Bone marrow (tissue), 2 donors: ENCODE results near the gene CCDC34.

Source experiments
- DNase-seq, 2 donors: peaks; one replicate each; lab custom pipeline; 2025; lab: John Stamatoyannopoulos, UW

Gene CCDC34

DNA sequence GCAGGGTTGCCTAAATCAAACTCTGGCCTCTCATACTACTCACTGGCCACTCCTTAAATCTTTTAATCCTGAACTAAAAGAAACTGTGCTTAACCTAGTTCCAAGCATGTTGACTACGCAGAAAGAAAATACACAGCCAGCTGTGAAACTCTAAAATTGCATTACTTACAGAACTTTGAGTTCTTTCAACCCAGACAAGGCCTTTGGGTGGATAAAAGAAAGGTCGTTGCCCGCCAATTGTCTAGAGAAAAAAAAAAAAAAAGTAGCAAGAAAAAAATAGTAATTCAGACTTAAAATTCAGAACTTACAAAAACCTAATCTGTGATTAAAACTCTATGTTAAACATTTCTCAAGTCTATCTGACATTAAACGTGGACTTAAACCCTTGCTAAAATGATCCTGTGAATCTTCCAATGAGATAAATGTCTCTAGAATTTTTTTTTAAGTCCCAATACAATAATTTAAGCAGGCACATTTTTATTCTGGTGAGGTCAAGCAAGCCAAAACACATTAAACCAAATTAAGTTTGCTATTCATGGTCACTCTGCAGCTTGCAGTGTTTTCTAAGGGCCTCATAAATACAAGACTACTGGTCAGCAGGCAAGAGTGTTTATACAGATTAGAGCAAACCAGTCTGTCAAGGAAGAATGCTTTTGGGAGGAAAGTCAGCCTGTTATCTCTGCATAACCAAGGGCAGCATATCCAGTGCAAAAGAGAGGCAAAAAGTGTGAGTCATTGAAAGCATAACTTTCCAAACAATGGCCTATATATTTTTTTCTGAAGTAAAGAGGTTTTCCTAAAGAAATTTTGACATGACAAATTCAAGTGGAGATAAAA is 29.5 kb upstream of the CCDC34 start:
- DNase-seq, result no peak

DNA sequence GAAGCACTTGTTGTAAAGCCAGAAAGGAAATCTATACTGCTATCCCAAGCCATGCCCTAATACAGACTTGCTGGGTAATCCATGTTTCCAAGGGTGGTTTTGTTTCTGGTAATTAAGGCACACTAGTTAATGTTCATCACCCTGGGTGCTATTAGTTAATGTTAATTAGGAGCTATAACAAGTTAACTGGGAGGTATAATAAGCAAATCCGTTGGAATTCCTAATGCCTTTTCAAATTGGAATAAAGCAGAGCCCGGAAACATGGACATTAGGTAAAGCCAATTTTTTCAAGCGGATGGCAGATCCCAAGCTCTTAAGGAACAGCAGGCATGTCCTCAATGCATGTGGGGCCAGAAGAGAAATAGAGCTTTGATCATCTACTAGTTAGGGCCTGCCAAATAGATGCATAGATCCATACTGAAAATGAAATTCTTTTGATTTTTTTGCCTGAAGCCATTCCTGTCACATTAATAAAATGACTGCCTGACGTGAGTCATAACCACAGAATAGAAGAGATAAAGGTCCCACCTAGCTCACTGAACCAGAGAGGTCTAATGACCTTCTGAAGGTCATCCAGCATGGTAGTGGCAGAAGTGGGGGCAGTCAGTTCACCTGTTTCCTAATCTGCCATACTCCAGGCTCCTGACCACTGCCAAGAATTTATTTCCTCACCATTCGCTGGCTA is 28.5 kb upstream of the CCDC34 start:
- no peak for DNase-seq

DNA sequence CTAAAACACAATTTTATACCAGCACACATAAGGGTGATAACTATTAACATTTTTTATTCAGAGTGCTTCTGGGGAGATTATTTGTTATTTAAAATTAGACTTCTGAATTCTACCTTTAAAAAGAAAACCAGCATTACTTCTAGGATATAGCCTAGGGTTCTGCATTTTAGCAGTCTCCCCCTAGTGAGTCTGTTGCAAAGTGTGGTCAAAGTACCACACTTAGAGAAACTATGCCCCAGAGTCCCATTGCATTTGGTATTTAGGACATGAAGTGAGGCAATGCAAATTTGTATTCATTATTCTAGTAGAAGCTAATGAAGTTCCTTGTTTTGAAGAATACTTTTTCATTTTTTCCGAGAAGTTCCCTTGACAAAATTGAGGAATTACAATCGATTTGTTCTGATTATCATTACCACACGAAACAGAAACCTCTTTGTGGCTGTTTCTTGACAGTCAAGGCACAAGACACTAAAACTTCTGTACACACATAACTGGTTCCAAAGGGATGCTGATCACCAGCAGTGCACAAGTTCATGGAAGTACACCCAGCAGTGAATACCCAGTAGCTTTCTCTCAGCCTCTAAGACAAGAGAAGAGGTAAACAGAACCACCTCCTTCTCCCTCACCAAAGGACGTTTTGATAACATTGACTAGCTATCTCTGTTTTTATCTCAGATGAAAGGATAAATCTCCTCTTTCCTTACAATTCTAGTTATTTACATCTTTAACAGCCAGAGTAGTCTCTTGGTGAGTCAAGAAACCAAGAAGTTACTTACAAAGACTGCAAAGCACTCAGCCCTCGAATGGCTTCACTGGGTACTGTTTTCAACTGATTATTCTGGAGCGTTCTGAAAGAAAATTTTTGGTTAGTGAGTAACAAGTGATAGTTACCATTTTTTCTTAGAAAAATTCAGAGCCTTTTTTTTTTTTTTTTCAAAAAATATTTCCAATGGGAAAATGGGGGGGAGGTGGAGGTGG is 27.6 kb upstream of the CCDC34 start:
- DNase-seq, result no peak

DNA sequence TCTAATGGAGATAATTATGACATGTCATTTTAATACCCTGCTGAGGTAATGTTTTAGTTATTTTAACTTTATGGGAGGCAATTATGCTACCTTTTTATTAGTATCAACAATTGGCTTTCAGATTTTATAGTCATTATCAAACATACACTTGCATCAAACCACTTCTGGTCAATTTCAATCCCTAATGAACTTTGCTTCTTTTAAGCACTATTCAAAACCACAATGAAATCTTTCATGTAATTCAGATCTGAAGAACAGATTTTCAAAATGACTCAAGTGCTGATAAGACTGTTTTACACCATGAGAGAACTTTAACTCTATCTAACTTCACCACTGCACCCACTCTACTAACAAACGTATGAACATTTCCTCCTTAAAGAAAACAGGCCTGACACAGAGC is 25.9 kb upstream of the CCDC34 start:
- no peak for DNase-seq

DNA sequence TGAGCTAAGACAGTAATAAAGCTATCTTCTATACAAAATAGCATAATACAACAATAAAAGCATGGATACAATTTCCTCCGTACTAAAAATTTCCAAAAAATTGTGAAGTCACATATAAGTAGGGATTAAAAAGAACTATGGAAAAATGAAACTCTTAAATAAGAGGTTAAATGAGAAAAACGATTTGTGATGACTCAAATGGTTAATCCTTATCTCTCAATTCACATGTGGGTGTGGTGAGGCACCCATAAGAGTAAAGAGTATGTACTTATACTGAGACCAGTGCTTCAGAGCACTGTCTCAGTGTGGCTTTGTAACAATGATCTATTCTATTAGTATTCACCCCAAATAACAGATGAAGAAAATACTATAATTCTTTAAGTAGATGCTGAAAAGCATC is 25.0 kb upstream of the CCDC34 start:
- DNase-seq, result no peak

DNA sequence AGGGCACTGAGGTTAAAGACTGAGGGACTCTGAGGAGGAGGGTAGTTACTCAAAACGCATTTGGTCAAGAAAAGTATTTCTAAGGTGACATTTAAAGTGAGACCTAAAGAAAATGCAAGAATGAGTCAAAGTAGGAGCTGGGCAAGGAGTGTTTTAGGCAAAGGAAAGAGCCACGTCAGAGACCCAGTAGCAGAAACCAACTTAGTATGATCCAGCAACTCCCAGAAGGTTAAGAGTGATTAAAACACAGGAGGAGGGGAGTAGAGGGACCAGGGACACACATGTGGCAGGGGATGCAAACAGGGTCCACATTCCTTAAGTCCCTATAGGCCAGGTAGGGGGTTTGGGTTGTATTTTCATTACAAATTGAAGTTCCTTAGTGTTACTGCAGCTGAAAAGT is 24.3 kb upstream of the CCDC34 start:
- no peak for DNase-seq

DNA sequence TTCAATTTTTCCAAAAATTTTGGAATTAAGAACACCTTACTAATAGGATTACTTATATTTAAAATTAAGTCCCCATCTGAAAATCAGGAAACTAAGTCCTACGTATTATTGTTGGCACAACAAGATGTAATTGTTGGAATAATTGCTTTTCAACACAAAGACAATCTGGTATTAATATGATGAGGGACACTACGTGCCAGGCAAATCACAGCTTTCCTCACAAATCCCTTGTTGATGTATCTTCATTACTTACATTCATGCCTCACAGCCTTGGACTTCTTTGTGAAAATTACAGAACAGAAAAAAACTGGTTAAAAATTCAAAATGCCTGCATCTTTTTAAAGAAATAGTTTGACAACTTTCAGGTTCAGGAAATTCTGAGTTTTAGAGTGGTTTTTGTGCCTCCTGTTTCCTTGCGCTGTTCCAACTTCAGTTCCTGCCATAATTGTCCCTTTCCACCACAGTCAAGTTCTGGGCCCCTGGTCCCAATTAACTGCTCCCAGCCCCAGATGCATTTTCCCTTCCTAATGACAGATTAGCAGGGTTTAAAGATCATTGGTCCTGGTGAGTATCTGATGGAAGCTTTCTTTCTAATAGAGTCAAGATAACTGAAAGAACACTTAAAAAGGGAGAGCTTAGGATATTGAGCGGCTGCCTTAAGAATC is 23.3 kb upstream of the CCDC34 start:
- no peak for DNase-seq

DNA sequence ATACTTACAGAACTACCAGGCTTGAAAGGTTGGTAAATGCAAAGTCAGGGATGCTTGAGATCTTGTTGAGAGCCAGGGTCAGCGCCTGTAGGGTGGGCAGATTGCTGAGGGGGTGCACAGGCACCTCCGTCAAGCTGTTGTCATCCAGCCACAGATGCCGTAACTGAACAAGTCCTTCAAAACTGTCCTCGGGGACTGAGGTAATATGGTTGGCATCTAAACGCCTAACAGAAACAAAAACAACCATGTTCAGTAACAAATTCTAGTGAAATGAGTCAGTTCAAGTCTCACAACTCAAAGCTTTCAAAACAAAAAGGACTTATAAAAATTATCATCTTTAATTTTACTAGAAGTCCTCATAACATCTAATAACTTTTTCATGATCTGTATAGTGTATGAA is 22.2 kb upstream of the CCDC34 start:
- no peak for DNase-seq

DNA sequence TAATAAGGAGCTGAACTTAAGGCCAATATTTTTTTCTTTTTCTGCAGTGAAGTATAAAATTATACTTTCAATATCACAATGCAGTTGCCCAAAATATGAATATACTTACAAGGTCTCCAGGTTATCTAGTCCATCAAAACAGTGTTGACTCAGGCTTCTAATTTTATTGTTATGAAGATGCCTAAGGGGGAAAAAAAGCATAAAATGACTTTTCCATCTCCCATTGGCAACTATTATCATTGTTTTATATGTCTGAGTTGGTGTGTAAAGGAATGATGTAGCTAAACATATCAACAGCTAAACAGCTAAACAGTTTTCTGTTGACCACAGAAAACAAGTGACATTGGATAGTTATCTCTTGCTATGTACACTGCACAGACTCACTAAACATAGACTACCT is 21.2 kb upstream of the CCDC34 start:
- no peak for DNase-seq

DNA sequence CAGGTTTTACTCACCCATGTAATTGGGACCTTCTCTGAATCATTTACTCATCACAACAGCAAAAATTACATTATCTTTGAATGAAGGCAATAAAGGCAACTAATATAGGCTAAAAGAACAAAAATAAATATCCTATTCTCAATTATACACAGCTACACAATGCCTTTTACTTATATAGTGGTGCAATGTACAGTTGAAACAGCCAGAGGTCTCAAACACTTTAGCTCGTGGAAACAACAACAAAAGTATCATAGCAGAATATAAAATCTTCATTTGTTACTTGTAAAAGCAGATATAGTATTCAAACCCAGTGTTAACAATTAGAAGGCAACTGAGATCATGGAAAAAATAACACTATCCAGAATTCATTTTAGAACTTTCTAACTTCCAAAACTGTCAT is 20.6 kb upstream of the CCDC34 start:
- DNase-seq, result no peak

DNA sequence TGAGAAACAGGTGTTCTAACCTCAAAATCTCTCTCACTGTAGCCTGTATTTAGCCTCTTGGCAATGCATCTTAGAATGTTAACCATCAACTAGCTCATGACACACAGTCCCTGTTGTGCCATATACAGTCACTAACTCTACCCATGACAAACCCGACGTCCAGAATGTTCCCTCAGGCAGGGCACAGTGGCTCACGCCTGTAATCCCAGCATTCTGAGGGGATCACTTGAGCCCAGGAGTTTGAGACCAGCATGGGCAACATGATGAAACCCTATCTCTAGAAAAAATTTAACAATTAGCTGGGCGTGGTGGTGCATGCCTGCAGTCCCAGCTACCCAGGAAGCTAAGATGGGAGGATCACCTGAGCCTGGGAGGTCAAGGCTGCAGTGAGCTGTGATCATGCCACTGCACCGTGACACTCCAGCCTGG is 18.2 kb upstream of the CCDC34 start:
- no peak for DNase-seq

DNA sequence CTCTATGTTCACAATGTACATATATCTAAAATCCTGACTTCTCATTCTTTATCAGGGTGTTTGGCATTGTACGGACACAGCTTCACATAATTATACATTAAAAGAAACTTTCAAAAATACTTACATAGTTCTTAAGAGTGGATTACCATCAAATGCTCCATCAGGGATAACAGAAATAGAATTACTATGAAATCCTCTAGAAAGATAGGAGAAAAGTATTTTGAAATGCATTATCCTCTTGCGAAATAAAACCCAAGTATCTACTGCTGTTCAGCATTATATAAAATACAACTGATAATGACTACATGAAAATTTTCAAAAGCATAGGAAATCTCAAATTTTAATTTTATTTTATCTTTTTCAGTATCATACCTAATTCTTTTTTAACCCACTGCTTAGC is 17.8 kb upstream of the CCDC34 start:
- no peak for DNase-seq

DNA sequence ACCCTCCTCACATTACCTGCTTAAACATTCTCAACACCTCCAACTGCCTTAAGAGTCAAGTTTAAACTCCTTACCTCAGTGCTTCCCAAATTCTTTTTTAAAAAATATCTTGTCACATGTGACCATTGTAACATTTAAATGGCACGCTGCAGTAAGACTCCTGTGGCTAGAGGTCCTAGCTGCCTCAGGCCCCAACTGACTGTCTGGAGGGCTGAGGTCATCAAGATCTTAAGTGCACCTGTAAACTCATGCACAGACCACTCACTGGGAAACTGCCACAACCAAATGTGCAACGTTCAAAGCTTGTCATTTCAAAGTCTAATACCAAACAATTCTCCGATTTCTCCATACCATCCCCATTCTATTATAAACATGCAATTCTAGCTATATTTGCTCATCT is 16.4 kb upstream of the CCDC34 start:
- DNase-seq, result no peak

DNA sequence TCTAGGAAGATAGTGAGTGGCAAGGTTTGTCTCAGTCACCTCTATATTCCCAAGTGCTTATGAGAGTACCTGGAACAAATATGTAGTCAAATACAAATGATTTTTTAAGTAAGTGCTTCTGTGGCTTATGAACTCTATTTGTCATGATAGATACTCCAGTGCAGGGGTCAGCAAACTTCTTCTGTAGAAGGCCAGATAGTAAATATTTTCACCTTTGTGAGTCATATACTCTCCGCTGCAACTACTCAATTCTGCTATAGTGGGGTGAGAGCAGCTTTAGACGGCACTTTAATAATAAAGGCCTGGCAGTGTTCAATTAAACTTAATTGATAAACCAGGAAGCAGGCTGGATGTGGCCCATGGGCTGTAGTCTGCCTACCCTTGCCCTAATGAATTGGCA is 12.4 kb upstream of the CCDC34 start:
- DNase-seq, result no peak

DNA sequence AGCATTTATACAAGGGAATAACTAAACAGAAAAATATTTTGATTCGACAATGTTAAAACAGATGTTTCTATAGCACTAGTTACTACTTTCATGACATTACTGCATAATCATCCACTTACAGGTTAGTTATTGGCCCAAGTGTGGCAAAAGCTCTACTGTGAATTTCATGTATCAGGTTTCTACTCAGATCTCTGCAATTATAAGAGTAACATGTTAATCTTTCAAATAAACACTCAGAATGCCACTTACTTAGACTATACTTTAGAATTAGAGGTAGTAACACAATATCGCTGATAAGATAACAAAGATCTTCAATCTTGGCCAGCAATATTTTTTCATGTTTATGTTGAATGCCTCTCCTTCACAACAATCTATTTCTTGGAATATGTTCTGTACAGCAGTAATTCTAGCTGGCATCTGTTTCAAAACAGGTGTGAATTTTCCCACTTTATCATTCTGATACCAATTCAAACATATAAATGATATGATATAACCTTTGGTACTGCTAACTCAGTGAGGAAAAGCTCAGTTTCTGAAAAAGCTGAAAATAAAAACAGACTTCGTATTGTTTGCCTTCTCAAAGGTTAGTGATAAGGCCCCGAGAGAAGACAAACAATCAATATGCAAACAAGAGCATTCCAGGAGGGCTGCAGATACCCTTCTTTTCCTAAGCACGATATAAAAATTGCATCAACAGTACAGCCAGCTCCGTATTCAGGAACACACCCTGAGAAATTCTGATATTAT is 11.0 kb upstream of the CCDC34 start:
- no peak for DNase-seq

DNA sequence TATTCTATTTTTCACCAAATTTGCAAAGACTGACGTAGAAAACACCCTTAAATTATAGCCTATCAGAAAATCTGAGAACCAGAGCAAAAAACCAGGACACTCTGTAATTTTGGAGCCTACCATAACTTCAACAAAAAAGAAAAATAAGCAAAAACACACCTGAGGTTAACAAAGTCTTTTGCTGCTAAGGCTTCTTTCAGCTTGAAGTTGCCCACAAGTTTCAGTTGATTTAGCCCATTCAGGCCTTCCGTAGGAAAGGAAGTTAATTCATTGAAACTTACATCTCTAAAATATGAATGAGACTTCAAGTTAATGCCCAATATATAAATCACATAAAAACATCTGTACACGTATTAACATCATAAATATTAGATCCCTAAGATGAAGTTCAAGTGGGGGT is 10.4 kb upstream of the CCDC34 start:
- DNase-seq, result no peak

DNA sequence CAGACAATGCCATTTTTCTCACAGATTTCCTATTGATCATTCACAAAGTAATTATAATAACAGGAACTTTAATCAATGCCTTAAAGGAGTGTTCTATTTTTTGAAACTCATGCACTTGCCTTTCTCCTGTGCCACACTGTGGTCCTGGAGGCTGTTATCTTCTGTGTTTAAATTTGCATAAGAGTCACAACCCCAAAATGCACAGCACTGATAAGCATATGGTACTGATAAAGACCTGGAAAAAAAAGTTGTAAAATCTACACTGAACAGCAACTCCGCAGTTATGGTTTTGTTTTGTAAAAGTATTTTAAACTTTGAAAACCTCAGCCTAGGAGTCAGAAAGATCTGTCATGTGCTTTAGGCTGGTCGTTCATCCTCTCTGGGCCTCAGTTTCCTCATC is 9.1 kb upstream of the CCDC34 start:
- DNase-seq, result no peak

DNA sequence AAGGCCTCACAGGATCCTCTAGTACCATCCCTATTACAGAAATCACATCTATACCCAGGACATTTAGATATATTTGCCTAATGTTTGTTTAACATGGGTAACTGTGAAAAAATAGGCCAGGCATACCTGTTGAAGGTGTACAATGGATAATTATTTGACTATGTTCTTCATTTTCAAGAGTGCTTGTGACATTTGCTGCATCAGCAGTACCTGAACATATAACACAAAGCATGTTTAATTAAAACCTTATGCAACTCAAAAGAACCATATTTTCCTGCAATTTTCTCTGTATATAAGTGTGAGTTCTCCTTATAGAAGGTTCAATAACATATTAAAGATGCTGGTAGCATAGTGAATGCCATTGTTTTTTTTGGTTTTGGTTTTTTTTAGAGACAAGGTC is 8.5 kb upstream of the CCDC34 start:
- DNase-seq, result no peak

DNA sequence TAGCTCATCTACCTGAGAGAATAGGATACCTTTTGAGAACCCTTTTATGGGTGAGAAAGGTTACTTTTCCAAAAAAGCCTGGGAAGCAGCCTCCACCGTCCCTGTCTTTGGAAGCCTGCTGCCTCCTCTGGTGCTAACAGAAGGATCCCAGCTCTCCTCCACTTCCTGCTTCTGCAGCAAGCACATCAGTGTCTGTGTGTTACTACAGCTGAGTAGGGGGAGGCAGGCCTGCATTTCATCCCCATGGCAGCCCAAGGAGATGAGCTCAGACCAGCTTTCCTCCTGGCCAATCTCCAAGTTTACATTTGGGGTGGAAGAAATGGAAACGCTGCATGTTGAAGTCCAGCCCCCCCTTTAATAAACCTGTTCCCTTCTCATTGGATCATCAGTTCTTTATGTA is 7.4 kb upstream of the CCDC34 start:
- DNase-seq, result no peak

DNA sequence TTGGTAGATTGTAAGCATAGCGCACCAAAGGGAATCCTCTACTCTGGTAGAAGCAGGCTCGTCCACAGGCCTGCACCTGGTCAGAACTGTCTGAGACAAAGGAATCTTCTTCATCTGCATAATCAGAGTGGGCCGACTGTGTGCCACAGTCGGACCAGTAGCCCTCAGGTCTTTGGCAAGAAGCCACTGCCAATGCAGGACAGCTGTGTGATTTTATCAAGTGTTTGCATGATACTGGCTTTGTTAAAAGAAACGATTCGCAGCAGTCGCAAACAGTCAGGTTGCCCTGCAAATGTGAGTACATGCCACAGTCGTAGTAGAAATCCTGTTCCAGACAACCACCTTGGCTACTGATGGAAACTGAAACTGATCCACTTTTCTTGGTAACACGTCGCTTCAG is 4.9 kb upstream of the CCDC34 start:
- no peak for DNase-seq

DNA sequence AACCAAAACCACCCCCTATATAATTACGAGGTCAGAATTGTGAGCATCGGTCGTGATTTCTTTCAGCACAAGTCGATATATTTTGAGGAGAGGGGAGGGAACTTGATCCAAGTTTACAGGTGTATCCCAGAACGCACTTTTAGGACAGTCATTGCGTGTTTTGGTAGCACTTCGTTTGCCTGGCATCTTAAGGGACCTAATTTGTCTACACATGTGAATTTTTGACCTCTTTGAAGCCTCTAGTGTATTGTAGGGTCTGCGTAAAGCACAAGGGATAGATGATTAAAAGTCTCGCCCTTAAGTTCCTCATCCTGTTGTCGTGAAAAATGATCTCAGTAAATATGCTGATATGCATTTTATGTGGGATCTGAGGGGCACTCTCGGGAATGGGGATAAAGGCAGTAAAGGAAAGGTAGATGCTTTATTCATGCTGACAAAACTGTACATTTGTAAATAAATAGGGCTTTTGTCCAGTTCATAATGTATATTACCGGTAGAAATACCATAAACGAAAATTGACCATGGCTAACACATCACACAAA is 632 bp upstream of the CCDC34 start:
- DNase-seq, result no peak
